Measurements from ENCODE around the gene SLCO4A1.

DNA sequence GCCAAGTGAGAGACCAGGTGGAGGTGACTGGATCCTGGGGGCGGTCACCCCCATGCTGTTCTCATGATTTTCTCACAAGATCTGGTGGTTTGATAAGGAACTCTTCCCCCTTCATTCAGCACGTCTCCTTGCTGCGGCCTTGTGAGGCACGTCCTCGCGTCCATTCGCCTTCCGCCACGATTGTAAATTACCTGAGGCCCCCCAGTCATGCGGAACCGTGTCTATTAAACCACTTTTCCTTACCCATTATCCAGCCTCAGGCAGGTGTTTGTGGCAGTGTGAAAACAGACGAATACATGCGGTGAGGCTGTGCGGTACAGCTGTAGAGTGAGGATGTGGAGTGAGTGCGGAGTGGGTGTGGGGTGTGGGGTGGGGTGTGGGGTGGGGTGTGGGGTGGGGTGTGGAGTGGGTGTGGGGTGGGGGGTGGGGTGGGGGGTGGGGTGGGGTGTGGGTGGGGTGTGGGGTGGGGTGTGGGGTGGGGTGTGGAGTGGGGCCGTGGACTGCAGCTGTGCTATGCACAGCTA is 54.2 kb downstream of the SLCO4A1 start:
- TF ChIP-seq OSR1 (CRISPR knock-in tag; IDR thresholded peaks at IDR 0.05) (no peak), TCF4 (CRISPR knock-in tag; IDR thresholded peaks at IDR 0.05; ENCODE audit: borderline replicate concordance) (no peak), ZFP30 (CRISPR knock-in tag; IDR thresholded peaks at IDR 0.05) (no peak), ZNF70 (CRISPR knock-in tag; IDR thresholded peaks at IDR 0.05) (no peak), BACH2 (CRISPR knock-in tag; IDR thresholded peaks at IDR 0.05; ENCODE audit: borderline replicate concordance) (no peak), PPARA (CRISPR knock-in tag; IDR thresholded peaks at IDR 0.05; ENCODE audit: borderline replicate concordance) (no peak), ARNTL (CRISPR knock-in tag; IDR thresholded peaks at IDR 0.05; ENCODE audit: borderline replicate concordance, low read depth) (no peak), ZFP3 (CRISPR knock-in tag; IDR thresholded peaks at IDR 0.05) (no peak), CSDC2 (CRISPR knock-in tag; IDR thresholded peaks at IDR 0.05) (no peak), ZC3H10 (CRISPR knock-in tag; IDR thresholded peaks at IDR 0.05) (no peak)
- TF ChIP-seq, protein P1, sequence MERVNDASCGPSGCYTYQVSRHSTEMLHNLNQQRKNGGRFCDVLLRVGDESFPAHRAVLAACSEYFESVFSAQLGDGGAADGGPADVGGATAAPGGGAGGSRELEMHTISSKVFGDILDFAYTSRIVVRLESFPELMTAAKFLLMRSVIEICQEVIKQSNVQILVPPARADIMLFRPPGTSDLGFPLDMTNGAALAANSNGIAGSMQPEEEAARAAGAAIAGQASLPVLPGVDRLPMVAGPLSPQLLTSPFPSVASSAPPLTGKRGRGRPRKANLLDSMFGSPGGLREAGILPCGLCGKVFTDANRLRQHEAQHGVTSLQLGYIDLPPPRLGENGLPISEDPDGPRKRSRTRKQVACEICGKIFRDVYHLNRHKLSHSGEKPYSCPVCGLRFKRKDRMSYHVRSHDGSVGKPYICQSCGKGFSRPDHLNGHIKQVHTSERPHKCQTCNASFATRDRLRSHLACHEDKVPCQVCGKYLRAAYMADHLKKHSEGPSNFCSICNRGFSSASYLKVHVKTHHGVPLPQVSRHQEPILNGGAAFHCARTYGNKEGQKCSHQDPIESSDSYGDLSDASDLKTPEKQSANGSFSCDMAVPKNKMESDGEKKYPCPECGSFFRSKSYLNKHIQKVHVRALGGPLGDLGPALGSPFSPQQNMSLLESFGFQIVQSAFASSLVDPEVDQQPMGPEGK (CRISPR knock-in tag; IDR thresholded peaks at IDR 0.05; ENCODE audit: borderline replicate concordance) = no peak
- TF ChIP-seq, protein P2, sequence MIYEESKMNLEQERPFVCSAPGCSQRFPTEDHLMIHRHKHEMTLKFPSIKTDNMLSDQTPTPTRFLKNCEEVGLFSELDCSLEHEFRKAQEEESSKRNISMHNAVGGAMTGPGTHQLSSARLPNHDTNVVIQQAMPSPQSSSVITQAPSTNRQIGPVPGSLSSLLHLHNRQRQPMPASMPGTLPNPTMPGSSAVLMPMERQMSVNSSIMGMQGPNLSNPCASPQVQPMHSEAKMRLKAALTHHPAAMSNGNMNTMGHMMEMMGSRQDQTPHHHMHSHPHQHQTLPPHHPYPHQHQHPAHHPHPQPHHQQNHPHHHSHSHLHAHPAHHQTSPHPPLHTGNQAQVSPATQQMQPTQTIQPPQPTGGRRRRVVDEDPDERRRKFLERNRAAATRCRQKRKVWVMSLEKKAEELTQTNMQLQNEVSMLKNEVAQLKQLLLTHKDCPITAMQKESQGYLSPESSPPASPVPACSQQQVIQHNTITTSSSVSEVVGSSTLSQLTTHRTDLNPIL (CRISPR knock-in tag; IDR thresholded peaks at IDR 0.05; ENCODE audit: low read depth) = no peak
- TF ChIP-seq, protein P3, sequence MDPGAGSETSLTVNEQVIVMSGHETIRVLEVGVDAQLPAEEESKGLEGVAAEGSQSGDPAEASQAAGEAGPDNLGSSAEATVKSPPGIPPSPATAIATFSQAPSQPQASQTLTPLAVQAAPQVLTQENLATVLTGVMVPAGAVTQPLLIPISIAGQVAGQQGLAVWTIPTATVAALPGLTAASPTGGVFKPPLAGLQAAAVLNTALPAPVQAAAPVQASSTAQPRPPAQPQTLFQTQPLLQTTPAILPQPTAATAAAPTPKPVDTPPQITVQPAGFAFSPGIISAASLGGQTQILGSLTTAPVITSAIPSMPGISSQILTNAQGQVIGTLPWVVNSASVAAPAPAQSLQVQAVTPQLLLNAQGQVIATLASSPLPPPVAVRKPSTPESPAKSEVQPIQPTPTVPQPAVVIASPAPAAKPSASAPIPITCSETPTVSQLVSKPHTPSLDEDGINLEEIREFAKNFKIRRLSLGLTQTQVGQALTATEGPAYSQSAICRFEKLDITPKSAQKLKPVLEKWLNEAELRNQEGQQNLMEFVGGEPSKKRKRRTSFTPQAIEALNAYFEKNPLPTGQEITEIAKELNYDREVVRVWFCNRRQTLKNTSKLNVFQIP (CRISPR knock-in tag; IDR thresholded peaks at IDR 0.05; ENCODE audit: borderline replicate concordance, low read depth) = no peak
- TF ChIP-seq, protein P4, sequence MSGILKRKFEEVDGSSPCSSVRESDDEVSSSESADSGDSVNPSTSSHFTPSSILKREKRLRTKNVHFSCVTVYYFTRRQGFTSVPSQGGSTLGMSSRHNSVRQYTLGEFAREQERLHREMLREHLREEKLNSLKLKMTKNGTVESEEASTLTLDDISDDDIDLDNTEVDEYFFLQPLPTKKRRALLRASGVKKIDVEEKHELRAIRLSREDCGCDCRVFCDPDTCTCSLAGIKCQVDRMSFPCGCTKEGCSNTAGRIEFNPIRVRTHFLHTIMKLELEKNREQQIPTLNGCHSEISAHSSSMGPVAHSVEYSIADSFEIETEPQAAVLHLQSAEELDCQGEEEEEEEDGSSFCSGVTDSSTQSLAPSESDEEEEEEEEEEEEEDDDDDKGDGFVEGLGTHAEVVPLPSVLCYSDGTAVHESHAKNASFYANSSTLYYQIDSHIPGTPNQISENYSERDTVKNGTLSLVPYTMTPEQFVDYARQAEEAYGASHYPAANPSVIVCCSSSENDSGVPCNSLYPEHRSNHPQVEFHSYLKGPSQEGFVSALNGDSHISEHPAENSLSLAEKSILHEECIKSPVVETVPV (CRISPR knock-in tag; IDR thresholded peaks at IDR 0.05) = no peak
